Measurements from ENCODE around the gene FAT1.

The FAT1 gene

GRCh38 chr4:186596346-186596745 is 127.3 kb downstream of the FAT1 start:
- in situ Hi-C loops (cut with HindIII; ENCODE audit: low pct_unique_long_range_greater_than_20kb, low sequenced_read_pairs), result no loop called here
- no peak for DNase-seq (ENCODE audit: low read depth in 1 of 2, low spot score in 1 of 2)
- no peak for TF ChIP-seq JUND (IDR thresholded peaks at IDR 0.05; ENCODE audit: low read depth)

- TF ChIP-seq JUND (IDR thresholded peaks at IDR 0.05; ENCODE audit: low read depth), result no peak
- in situ Hi-C loops (cut with HindIII; ENCODE audit: low pct_unique_long_range_greater_than_20kb, low sequenced_read_pairs), result no loop called here
- peak in 1 of 2 experiments; percentile 46 for DNase-seq (ENCODE audit: low read depth in 1 of 2, low spot score in 1 of 2)
These were observed 130.1 kb downstream of the FAT1 start for GRCh38 chr4:186593587-186593973.

- no peak for TF ChIP-seq JUND (IDR thresholded peaks at IDR 0.05; ENCODE audit: low read depth)
- peak in 1 of 2 experiments; percentile 22 for DNase-seq (ENCODE audit: low read depth in 1 of 2, low spot score in 1 of 2)
- in situ Hi-C loops (cut with HindIII; ENCODE audit: low pct_unique_long_range_greater_than_20kb, low sequenced_read_pairs), result no loop called here
These were observed 130.6 kb downstream of the FAT1 start for GRCh38 chr4:186592966-186593586.

- TF ChIP-seq JUND (IDR thresholded peaks at IDR 0.05; ENCODE audit: low read depth), result no peak
- DNase-seq (ENCODE audit: low read depth in 1 of 2, low spot score in 1 of 2), result no peak
- in situ Hi-C loops (cut with HindIII; ENCODE audit: low pct_unique_long_range_greater_than_20kb, low sequenced_read_pairs), result no loop called here
These were observed 131.2 kb downstream of the FAT1 start for GRCh38 chr4:186592445-186592844.

GRCh38 chr4:186591651-186592050 is 132.0 kb downstream of the FAT1 start:
- no peak for DNase-seq (ENCODE audit: low read depth in 1 of 2, low spot score in 1 of 2)
- in situ Hi-C loops (cut with HindIII; ENCODE audit: low pct_unique_long_range_greater_than_20kb, low sequenced_read_pairs), result no loop called here
- no peak for TF ChIP-seq JUND (IDR thresholded peaks at IDR 0.05; ENCODE audit: low read depth)

- DNase-seq (ENCODE audit: low read depth in 1 of 2, low spot score in 1 of 2), result no peak
- in situ Hi-C loops (cut with HindIII; ENCODE audit: low pct_unique_long_range_greater_than_20kb, low sequenced_read_pairs), result no loop called here
- TF ChIP-seq JUND (IDR thresholded peaks at IDR 0.05; ENCODE audit: low read depth), result no peak
These were observed 135.2 kb downstream of the FAT1 start for GRCh38 chr4:186588503-186588902.

- in situ Hi-C loops (cut with HindIII; ENCODE audit: low pct_unique_long_range_greater_than_20kb, low sequenced_read_pairs), result no loop called here
- peak in 1 of 2 experiments; percentile 56 for DNase-seq (ENCODE audit: low read depth in 1 of 2, low spot score in 1 of 2)
- TF ChIP-seq JUND (IDR thresholded peaks at IDR 0.05; ENCODE audit: low read depth), result no peak
These were observed 136.1 kb downstream of the FAT1 start for GRCh38 chr4:186587416-186588018.

- in situ Hi-C loops (cut with HindIII; ENCODE audit: low pct_unique_long_range_greater_than_20kb, low sequenced_read_pairs), result no loop called here
- TF ChIP-seq JUND (IDR thresholded peaks at IDR 0.05; ENCODE audit: low read depth), result no peak
- DNase-seq (ENCODE audit: low read depth in 1 of 2, low spot score in 1 of 2), result no peak
These were observed 137.5 kb downstream of the FAT1 start for GRCh38 chr4:186586205-186586604.

GRCh38 chr4:186584912-186585311 is 138.7 kb downstream of the FAT1 start:
- in situ Hi-C loops (cut with HindIII; ENCODE audit: low pct_unique_long_range_greater_than_20kb, low sequenced_read_pairs), result no loop called here
- no peak for DNase-seq (ENCODE audit: low read depth in 1 of 2, low spot score in 1 of 2)
- no peak for TF ChIP-seq JUND (IDR thresholded peaks at IDR 0.05; ENCODE audit: low read depth)

GRCh38 chr4:186581421-186581820 is 142.2 kb downstream of the FAT1 start:
- TF ChIP-seq JUND (IDR thresholded peaks at IDR 0.05; ENCODE audit: low read depth), result no peak
- in situ Hi-C loops (cut with HindIII; ENCODE audit: low pct_unique_long_range_greater_than_20kb, low sequenced_read_pairs), result no loop called here
- no peak for DNase-seq (ENCODE audit: low read depth in 1 of 2, low spot score in 1 of 2)

- in situ Hi-C loops (cut with HindIII; ENCODE audit: low pct_unique_long_range_greater_than_20kb, low sequenced_read_pairs), result no loop called here
- no peak for DNase-seq (ENCODE audit: low read depth in 1 of 2, low spot score in 1 of 2)
- no peak for TF ChIP-seq JUND (IDR thresholded peaks at IDR 0.05; ENCODE audit: low read depth)
These were observed 143.0 kb downstream of the FAT1 start for GRCh38 chr4:186580669-186581068.

- DNase-seq (ENCODE audit: low read depth in 1 of 2, low spot score in 1 of 2), result peak in 1 of 2 experiments; percentile 44
- no peak for TF ChIP-seq JUND (IDR thresholded peaks at IDR 0.05; ENCODE audit: low read depth)
- in situ Hi-C loops (cut with HindIII; ENCODE audit: low pct_unique_long_range_greater_than_20kb, low sequenced_read_pairs), result no loop called here
These were observed 153.3 kb downstream of the FAT1 start for GRCh38 chr4:186570193-186570996.

- no peak for DNase-seq (ENCODE audit: low read depth in 1 of 2, low spot score in 1 of 2)
- in situ Hi-C loops (cut with HindIII; ENCODE audit: low pct_unique_long_range_greater_than_20kb, low sequenced_read_pairs), result no loop called here
- TF ChIP-seq JUND (IDR thresholded peaks at IDR 0.05; ENCODE audit: low read depth), result no peak
These were observed 154.0 kb downstream of the FAT1 start for GRCh38 chr4:186569533-186570192.
